Measurements from ENCODE around the gene GFER.

DNA sequence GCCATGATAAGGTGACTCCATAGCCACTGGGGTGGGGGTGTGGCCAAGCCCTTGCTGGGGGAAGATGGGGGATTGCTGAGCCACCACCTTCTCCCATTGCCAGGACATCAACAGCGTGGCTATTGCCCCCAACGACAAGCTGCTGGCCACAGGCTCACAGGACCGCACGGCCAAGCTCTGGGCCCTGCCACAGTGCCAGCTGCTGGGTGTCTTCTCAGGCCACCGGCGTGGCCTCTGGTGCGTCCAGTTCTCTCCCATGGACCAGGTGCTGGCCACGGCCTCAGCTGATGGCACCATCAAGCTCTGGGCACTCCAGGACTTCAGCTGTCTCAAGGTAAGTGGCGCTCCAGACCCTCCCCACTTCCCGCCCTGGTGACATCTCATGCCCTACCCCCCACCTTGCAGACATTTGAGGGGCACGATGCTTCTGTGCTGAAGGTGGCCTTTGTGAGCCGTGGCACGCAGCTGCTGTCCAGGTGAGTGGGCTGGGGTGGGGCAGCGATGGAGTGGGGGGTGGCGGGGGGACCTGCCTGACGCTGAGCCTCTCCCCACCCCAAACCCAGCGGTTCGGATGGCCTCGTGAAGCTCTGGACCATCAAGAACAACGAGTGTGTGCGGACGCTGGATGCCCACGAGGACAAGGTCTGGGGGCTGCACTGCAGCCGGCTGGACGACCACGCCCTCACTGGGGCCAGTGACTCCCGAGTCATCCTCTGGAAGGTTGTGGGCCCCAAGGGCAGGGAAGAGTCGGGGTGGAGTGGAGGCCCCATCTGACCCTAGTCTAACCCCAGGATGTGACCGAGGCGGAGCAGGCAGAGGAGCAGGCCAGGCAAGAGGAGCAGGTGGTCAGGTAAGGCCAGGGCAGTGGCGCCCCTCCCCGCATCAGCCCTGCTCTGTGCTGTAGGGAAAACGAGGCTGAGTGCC is 6.8 kb upstream of the GFER start:
- TF ChIP-seq, protein P1, sequence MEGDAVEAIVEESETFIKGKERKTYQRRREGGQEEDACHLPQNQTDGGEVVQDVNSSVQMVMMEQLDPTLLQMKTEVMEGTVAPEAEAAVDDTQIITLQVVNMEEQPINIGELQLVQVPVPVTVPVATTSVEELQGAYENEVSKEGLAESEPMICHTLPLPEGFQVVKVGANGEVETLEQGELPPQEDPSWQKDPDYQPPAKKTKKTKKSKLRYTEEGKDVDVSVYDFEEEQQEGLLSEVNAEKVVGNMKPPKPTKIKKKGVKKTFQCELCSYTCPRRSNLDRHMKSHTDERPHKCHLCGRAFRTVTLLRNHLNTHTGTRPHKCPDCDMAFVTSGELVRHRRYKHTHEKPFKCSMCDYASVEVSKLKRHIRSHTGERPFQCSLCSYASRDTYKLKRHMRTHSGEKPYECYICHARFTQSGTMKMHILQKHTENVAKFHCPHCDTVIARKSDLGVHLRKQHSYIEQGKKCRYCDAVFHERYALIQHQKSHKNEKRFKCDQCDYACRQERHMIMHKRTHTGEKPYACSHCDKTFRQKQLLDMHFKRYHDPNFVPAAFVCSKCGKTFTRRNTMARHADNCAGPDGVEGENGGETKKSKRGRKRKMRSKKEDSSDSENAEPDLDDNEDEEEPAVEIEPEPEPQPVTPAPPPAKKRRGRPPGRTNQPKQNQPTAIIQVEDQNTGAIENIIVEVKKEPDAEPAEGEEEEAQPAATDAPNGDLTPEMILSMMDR (IDR thresholded peaks at IDR 0.05) = no peak
- TF ChIP-seq POLR2A (IDR thresholded peaks at IDR 0.05) = no peak

Data from body of pancreas (tissue), 4 donors.